A673 (cell line): ENCODE data around the gene XYLT1. TPM values are rescaled to one million over a fixed set of nuclear protein-coding genes. Genes with fewer than 3 reads are reported as not detected.

Experiments
- BruUV-seq: library from RNA; stranded (reverse); fragments of 400-500 nt; replicated peaks from 2 replicates; lab custom pipeline; 2021; lab: Mats Ljungman, UMichigan
- CTCF ChIA-PET: fragments of 300-600 bp; sonication (Branson Sonifier 250); formaldehyde crosslinking; loops from one replicate; lab custom pipeline; 2022; ENCODE audit warnings: antibody characterized with exemption; lab: Charles Lee
- POLR2A ChIA-PET: fragments of 300-600 bp; sonication (Branson Sonifier 250); formaldehyde crosslinking; loops from one replicate; lab custom pipeline; 2022; ENCODE audit warnings: antibody characterized with exemption; ENCODE audit not compliant: low non-redundant PET; lab: Charles Lee
- DNase-seq: peaks from one replicate; pipeline ENCODE4 v3.0.0-alpha.2; 2015; ENCODE audit warnings: low spot score
- H3K27ac ChIP-seq: fragments of 200-600 bp; sonication (generic); 2 replicates; pipeline ENCODE4 v1.5.1; 2016; ENCODE audit warnings: mixed run types, low read depth, mild to moderate bottlenecking, mixed read lengths, antibody characterized with exemption, low read length; ENCODE audit not compliant: poor library complexity, severe bottlenecking
- H3K27me3 ChIP-seq: fragments of 200-600 bp; sonication (generic); replicated peaks from 2 replicates; pipeline ENCODE4 v1.6.1; 2017; ENCODE audit warnings: mixed run types, low read depth, mild to moderate bottlenecking, mixed read lengths, antibody characterized with exemption, low read length; ENCODE audit not compliant: insufficient read depth, poor library complexity
- H3K36me3 ChIP-seq: fragments of 200-600 bp; sonication (generic); 2 replicates; pipeline ENCODE4 v1.6.1; 2016; ENCODE audit warnings: mixed run types, mild to moderate bottlenecking, mixed read lengths, antibody characterized with exemption, low read length; ENCODE audit not compliant: insufficient read depth, poor library complexity, severe bottlenecking
- H3K4me1 ChIP-seq: fragments of 200-600 bp; sonication (generic); 2 replicates; pipeline ENCODE4 v1.6.1; 2017; ENCODE audit warnings: mixed run types, mild to moderate bottlenecking, mixed read lengths, antibody characterized with exemption, low read length; ENCODE audit not compliant: insufficient read depth, poor library complexity, severe bottlenecking
- H3K4me3 ChIP-seq: fragments of 200-600 bp; sonication (generic); 2 replicates; pipeline ENCODE4 v1.5.1; 2016; ENCODE audit warnings: low read depth, mixed run types, mild to moderate bottlenecking, mixed read lengths, low read length; ENCODE audit not compliant: poor library complexity, severe bottlenecking
- H3K9me3 ChIP-seq: fragments of 200-600 bp; sonication (generic); 2 replicates; pipeline ENCODE4 v1.6.1; 2016; ENCODE audit warnings: mixed run types, low read depth, mild to moderate bottlenecking, mixed read lengths, antibody characterized with exemption, low read length; ENCODE audit not compliant: poor library complexity, severe bottlenecking
- CTCF ChIP-seq: fragments of 300-800, 200-600 bp; sonication (generic); conservative IDR thresholded peaks from 2 replicates; pipeline ENCODE4 v1.5.1; 2017; ENCODE audit warnings: low read depth, mild to moderate bottlenecking, antibody characterized with exemption, low read length, moderate library complexity, mixed read lengths
- EZH2 ChIP-seq: fragments of 200-600 bp; sonication (generic); IDR thresholded peaks from 2 replicates; pipeline ENCODE4 v1.6.1; 2017; ENCODE audit warnings: borderline replicate concordance, low read depth, mild to moderate bottlenecking, mixed read lengths, antibody characterized with exemption, low read length; ENCODE audit not compliant: poor library complexity, severe bottlenecking
- intact Hi-C: fragments of 100-400 bp; cut with micrococcal nuclease; formaldehyde crosslinking; loops from one replicate; pipeline ENCODE4 v1.10.0; 2022; ENCODE audit not compliant: unreplicated experiment
- total RNA-seq: library from RNA; stranded (reverse); gene quantifications from 2 replicates; pipeline ENCODE4 v1.2.3, GENCODE V29; 2021

Gene XYLT1
- total RNA-seq, 1 experiment from 2014 or later = 0.64 TPM

DNA sequence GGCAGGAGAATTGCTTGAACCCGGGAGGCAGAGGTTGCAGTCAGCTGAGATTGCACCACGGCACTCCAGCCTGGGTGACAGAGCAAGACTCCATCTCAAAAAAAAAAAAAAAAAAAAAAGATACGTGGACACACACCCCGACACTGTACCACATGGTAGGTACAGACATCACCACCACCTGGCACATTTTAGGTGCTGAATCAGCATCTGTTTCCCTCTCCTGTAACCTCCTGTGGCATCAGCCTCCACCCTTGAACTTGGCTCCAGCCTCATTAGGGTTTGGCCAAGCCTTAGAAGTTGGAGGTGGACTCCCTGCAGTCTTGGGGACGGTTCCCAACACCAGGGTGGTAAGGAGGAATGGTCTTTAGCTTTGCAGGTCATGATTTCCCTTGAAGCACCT, 46.0 kb downstream of the XYLT1 start:
- intact Hi-C loops = no loop called here
- POLR2A ChIA-PET = no interaction called here
- DNase-seq = no peak
- Histone ChIP-seq H3K27me3 (no peaks in the 10 kb centered on the region), H3K27ac (no peak overlapping the region), H3K4me3 (no peak overlapping the region), H3K36me3 (no peaks in the 10 kb centered on the region), H3K4me1 (no peaks in the 10 kb centered on the region), H3K9me3 (no peaks in the 10 kb centered on the region)
- CTCF ChIA-PET = no interaction called here
- no TSS peak for BruUV-seq
- TF ChIP-seq EZH2 (no peak), CTCF (no peak)

DNA sequence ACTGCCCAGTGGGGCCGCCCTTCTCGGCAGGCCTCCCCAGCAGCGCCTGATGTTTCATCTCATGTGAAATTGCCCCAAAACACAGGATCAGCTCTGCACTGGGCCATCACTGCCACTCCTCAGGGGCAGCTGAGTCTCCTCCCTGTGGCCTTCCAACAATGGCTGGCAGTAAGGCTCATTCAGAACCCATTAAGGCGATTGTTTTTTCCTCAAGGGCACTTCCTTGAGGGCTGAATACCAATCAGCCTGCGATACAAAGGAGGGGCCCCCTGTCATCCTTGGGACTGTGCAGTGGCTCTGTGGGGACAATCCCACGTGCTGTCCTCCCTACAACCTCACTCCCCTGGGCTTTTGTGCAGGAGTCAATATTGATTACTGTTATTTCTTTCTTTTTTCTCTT, 47.5 kb downstream of the XYLT1 start:
- ChIA-PET POLR2A (no interaction called here), CTCF (no interaction called here)
- H3K4me3 ChIP-seq = no peak overlapping the region
- H3K4me1 ChIP-seq = no peaks in the 10 kb centered on the region
- no TSS peak for BruUV-seq
- intact Hi-C loops = no loop called here
- H3K36me3 ChIP-seq = no peaks in the 10 kb centered on the region
- DNase-seq = no peak
- H3K27ac ChIP-seq = no peak overlapping the region
- H3K27me3 ChIP-seq = no peaks in the 10 kb centered on the region
- no peaks in the 10 kb centered on the region for H3K9me3 ChIP-seq
- no peak for TF ChIP-seq CTCF
- TF ChIP-seq EZH2 = no peak

DNA sequence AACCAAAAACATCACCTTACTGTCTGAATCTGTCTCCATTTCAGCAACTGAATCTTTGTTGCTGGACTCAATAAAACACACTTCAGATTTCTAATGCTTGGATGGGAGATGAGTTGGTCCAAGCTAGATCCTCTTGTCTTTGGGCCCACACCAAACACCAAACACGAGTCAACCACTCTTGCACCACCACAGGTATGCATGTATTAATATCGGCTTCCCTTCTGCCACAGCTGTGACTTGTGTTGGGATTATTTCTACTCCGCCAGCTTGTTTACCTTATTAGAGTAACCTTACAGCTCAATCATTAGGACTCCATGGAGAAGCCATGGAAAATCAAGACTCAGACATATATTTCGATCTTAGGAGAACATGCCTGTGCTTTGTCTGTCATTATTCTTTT, 49.9 kb downstream of the XYLT1 start:
- TF ChIP-seq CTCF (no peak), EZH2 (no peak)
- Histone ChIP-seq H3K9me3 (no peaks in the 10 kb centered on the region), H3K27ac (no peak overlapping the region), H3K27me3 (no peaks in the 10 kb centered on the region), H3K4me3 (no peak overlapping the region), H3K4me1 (no peaks in the 10 kb centered on the region), H3K36me3 (no peaks in the 10 kb centered on the region)
- intact Hi-C loops = no loop called here
- BruUV-seq = no TSS peak
- POLR2A ChIA-PET = no interaction called here
- DNase-seq = no peak
- CTCF ChIA-PET = no interaction called here
